GM21390 (cell line): Measurements from ENCODE around the gene MYNN.
"Not testable (repeated sequence)": the region's sequence is repeated elsewhere in the genome, so short reads cannot be mapped to it uniquely, and the experiment has no call there.

Experiments used
- ATAC-seq: cut with Tn5 transposase; IDR thresholded peaks from one replicate; pipeline ENCODE4 v1.9.1; 2021; ENCODE audit not compliant: unreplicated experiment

The MYNN gene

DNA sequence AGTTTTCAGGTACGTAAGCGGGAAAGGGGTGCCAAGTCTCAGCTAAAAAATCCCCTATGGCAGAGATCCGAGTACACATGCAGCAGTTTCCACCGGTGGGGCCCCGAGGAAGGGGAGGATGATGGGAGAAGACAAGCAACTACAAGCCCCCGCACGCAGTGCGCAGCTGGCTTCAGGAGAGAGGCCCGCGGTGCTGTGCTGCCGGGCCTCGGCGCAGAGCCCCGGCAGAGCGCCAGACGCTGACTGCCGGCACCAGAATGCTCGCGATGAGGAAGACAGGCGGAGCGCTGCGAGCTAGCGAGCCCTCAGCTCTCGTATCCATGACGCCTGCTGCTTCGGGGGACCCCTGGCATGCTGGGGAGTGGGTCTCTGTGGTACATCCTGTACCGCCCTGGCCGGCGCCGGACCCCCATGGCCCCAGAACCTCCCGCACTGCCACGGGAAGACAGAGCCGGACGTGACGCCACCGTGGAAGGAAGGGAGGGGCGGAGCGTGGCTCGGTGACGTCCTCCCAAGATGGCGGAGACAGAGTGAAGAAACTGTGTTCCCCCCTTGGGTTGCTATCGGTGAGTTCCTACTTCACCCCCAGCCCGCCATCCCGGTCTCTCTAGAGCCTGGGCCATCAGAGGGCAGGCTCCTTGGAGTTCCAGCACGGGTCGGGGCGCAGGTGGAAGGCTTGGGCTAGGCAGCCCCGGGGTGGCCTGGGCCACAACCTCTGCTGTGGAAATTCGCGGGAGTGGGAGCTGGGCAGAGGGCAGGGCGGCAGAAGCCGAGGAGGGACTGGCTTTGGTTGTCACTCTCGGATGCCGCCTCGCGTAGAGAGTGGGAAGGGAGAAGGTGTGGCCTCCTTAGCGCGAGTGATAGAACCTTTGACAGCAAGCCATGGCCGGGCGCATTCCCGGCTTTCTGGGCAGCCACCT lies at the start of gene MYNN:
MYNN (plus strand) TSS at position 500 of the 920 bp plus-strand sequence. CDS start 900 bp downstream, outside the sequence.
- ATAC-seq = peak; percentile 81

DNA sequence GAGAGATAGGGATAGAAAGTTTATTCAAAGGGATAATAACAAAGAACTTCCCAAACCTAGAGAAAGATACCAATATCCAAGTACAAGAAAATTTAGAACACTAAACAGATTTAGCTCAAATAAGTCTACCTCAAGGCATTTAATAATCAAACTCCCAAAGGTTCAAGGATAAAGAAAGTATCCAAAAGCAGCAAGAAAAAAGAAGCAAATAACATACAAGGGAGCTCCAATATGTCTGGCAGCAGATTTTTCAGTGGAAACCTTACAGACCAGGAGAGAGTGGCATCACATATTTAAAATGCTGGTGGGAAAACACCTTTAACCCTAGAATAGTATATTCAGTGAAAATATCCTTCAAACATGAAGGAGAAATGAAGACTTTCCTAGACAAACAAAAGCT lies 41.3 kb upstream of the MYNN start:
- ATAC-seq = not testable (repeated sequence)

- ATAC-seq = no peak
Observed at GRCh38 chr3:169739067-169739466, 34.1 kb upstream of the MYNN start.

DNA sequence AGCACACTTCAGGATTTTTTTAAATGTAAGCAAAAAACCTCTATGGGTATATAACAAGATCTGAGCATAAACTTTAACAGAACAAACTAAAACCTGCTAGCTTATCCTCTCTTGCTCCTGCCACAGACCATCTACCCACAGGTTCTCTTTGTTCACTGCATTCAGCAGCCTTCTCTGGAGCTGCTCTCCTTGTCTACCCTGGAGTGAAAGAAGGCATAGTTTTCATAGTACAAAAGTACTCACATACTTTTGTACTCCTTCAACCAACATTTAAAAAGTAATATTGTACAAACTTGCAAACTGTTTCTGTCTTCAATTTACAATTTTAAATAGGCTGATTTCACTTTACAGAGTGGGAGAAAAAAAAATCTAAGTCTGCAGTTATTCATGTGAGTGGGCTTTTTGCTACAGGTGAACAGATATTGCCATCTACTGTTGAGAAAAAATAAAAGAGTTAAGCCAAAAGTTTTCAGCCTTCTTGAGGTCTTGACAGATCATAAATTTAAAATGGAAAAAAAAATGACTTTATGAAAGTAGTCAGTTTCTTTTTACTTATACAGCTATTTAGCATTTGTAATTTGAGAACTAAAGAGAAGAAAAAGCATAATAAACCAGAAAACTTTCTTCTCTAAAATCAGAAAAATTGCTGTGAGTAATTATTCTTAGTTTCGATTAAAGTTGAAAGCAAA lies 28.7 kb upstream of the MYNN start:
- no peak for ATAC-seq

DNA sequence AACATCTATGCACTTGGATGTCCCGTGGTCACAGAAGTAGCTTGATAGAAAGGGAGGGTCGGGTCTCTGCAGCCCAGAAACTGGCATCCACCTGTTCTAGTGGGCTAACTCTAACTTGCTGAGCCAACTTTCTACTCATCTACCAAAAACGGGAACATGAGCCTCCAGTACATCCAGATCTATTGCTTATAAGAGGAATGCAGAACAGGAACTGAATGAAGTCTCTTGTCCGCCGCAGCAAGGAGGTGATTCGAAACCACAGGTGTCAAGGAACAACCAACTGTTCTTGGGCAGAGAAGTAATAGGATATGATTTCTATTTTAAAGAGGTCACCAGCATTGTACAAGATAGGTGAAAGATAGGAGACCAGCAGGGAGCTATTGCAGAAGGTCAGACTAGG lies 26.3 kb upstream of the MYNN start:
- ATAC-seq = no peak

GRCh38 chr3:169748670-169749069 lies 24.5 kb upstream of the MYNN start:
- ATAC-seq = no peak

GRCh38 chr3:169750665-169751064 lies 22.5 kb upstream of the MYNN start:
- no peak for ATAC-seq

DNA sequence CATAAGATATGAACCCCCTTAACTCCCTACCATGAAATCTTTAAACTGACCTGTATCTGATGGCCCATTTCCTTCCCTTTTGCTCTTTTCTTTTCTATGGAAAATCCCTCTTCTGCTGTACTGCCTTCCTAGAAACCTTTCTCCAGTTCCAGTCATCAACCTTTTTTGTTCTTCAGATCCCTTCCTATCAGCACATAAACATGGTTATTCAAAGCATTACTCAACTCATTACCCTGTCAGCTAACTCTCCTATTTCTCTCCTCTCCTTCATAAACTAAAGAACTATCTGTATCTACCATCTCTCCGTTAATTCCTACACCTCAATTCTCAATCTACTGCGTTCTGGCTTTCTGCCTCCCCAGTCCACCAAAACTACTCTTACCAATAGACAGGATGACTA lies 21.3 kb upstream of the MYNN start:
- no peak for ATAC-seq

- ATAC-seq = no peak
Observed at GRCh38 chr3:169754711-169755110, 18.5 kb upstream of the MYNN start.

DNA sequence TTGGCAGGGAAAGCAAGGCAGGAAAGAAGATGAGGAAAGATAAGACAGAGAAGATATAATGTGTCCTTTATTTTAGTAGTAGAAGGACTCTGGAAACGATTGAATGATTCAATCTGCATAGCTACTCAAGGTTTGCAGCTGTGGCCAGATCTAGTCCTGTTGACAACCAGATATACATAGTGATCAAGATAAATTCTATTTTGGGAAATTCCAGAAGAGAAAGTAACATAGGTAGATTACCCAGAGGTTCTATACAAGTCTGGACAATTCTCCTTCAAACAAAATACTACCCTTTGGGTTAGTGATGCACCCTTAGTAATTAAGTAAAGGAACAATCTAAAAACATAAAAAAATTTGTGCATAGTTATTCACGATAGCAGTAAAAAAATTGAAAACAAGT lies 17.7 kb upstream of the MYNN start:
- ATAC-seq = no peak

GRCh38 chr3:169758359-169758994 lies 14.7 kb upstream of the MYNN start:
- no peak for ATAC-seq

DNA sequence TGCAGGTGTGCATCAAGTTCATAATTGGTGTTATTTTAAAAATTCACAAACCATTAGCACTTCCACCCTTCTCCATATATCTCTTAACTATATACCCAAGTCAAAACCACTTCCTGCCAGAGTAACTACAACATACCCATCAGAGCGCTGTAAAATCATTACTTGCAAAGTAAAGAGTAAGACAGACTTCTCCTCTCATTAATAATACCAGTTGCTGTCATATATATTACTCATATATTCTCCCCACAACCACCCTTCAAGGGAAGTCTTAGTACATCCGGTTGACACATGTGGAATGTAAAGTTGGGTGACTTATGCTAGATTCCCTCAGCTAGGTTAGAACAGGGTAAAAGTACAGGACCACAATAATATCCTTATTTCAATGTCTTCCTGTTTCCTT lies 13.9 kb upstream of the MYNN start:
- peak; percentile 45 for ATAC-seq

GRCh38 chr3:169760479-169760878 lies 12.7 kb upstream of the MYNN start:
- no peak for ATAC-seq

DNA sequence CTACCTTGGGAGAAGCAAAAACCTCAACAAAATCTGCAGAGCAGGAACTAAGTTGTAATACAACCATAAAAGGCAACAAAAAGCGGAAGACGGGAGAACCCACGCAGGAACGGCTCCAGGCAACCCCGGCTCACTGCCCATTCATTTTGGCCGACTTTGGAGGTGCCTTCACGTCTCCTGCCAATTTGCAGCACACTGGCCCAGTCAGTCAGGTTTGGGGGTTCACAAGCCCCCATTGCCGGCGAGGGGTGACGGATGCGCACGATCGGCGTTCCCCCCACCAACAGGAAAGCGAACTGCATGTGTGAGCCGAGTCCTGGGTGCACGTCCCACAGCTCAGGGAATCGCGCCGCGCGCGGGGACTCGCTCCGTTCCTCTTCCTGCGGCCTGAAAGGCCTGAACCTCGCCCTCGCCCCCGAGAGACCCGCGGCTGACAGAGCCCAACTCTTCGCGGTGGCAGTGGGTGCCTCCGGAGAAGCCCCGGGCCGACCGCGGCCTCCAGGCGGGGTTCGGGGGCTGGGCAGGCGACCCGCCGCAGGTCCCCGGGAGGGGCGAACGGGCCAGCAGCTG lies 8.8 kb upstream of the MYNN start:
- peak; percentile 41 for ATAC-seq

GRCh38 chr3:169764882-169765612 lies 8.1 kb upstream of the MYNN start, which contains the start of gene TERC:
TERC (minus strand) TSS chr3:169765060.
- ATAC-seq = peak; percentile 70

DNA sequence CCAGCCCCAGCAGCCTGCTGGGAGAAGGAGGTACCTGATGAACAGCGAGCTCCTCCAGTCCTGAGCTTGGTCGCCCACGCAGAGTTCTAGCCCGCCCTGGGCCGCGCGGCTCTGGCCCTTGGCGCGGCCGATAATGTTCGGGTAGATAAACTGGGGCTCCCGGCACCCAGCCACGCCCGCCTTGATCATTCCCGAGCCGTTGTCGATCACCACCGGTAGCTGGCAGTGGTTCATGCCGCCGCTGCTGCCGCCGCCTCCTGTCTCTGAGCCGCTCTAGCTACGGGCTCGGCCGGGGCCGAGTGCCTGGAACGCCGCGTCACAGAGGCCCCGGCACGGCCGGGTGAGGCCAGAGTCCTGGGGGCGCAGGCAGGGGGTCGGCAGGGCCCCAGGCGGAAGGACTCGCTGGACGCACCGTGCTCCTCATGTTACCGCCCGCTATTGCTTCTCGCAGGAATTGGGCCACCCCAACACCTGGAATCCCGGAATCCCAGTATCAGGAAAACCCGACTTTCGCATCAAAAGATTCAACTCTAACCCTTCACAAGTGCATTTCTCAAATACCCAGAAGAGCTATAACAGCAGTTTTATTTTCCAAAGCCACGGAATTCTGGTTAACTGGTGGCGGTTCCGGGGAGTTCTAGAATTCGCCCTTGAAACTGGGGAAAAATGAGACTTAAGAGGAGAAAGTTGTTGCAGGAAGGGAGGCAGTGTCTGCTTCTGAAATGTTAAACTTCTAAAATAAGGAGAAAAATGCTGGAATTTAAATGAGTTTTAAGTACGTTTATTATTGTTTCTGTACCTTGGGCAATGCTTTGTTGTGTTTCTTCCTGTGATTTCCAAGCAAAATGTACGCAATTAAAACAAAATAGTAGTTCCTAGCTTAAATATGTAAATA lies 3.7 kb upstream of the MYNN start, which contains the start of gene ACTRT3:
ACTRT3 (minus strand) TSS at position 275 of the 895 bp plus-strand sequence; CDS start at position 234, 41 bp downstream.
- ATAC-seq = peak; percentile 29

GRCh38 chr3:169771497-169772304 lies 1.5 kb upstream of the MYNN start:
- ATAC-seq = peak; percentile 15

DNA sequence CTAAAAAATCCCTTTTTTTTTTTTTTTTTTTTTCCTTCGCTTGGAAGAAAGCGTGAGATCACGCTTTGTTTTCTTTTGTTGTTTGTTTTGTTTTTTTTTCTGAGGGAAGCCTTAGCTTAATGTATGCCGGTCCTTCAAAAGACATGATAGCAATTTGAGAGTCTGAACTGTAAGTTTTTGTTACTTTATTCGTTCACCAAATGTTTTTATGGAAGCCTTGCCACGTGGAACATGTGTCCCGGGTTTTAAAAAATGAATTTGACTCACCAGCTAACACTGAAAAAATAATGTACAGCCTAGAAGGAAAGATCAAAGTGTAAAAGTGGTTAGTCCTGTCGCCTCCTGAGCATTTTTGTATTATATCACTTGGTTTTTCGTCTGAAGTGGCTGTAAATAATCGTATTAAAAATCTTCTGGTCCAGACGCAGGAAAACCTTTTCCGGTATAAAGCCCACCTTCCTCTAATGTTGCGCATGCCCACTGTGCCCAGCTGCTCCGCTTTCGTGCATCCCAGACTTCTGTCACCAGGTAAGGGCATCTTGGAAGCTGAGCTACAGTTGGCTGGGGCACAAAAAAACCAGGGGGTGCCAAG lies 795 bp upstream of the MYNN start:
- ATAC-seq = peak; percentile 16
